GM12801 (cell line): ENCODE measurements around the gene PGBD5.

Experiments used
- TF ChIP-seq, protein P1 (sequence below): IDR thresholded peaks from one replicate; pipeline ENCODE4 v1.5.1; 2011; ENCODE audit warnings: control low read depth; ENCODE audit not compliant: insufficient read length; ENCODE audit errors: extremely low read depth

Gene PGBD5

DNA sequence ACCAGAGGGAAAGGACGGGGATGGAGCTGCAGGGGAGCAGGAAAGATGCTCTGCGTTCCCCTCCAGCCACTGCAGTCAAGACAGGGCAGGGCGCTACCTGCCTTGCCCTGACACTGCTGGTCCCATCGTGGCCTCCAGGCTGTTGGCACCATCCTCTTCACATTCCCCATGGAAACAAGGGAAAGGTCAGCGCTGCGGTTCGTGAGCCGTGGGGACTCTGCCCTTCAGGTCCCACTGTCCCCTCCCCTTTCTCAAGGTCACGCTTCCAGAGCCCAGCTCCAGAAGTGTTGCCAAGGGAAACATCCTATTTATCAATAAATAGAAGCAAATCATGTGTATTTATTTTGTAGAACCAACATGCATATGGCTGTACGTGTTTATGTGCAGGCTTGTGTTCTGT lies 56.0 kb downstream of the PGBD5 start:
- TF ChIP-seq, protein P1, sequence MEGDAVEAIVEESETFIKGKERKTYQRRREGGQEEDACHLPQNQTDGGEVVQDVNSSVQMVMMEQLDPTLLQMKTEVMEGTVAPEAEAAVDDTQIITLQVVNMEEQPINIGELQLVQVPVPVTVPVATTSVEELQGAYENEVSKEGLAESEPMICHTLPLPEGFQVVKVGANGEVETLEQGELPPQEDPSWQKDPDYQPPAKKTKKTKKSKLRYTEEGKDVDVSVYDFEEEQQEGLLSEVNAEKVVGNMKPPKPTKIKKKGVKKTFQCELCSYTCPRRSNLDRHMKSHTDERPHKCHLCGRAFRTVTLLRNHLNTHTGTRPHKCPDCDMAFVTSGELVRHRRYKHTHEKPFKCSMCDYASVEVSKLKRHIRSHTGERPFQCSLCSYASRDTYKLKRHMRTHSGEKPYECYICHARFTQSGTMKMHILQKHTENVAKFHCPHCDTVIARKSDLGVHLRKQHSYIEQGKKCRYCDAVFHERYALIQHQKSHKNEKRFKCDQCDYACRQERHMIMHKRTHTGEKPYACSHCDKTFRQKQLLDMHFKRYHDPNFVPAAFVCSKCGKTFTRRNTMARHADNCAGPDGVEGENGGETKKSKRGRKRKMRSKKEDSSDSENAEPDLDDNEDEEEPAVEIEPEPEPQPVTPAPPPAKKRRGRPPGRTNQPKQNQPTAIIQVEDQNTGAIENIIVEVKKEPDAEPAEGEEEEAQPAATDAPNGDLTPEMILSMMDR, result no peak

DNA sequence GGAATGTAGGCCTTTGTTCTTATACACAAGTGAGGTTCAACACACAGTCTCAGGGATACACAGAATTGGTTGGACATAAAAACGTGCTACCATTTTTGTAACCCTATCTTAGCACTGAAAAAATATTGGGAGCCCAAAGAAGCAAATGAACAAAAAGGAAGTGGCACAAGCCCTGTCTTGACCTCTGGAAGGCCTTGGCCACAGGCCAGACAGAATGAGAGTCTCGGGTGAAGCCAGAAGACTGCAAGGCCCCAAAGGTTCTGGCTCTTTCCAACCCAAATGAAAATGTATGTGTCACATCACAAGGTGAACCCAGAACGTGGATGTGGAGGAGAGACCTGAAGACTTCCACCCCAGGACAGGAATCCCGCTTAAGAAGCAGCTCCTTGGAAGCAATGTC lies 57.3 kb downstream of the PGBD5 start:
- TF ChIP-seq, protein P1, result no peak

DNA sequence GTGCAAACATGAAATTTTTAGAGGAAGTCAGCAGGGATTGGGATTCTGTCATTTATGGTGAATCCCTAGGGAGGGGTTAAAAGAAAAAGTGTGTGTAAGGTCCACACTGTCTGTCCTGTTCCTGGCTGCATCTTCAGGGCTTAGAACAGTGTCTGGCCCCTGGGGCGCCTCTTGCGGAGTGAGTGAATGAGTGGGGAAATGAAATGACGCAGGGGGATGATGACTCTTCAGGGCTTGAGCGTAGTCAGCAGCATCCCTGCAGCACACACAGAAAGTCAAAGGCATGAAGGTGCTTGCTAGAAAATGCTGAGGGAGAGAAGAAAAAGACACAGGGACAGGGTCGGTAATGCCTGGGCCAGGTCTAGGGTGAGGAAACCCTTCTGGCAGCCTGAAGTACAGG lies 57.8 kb downstream of the PGBD5 start:
- TF ChIP-seq, protein P1, result no peak

DNA sequence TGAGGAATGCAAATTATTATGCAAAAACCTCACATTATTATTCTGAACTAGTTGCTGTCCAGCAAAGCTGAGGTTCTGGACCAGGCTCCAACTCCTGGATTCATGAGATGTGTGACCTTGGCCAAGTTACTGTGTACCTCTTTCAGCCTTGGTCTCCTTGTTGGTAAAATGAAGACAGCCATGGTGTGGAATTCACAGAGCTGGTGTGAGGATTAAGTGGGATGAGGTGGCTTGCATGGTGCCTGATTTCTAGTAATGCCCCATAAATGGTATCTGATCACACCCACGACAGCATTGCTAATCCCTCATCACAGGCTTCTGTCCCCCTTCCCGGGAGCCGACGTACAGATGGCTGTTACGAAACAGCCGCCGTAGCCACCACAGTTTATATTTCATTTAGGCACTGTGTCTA lies 59.6 kb downstream of the PGBD5 start:
- TF ChIP-seq, protein P1, result no peak

DNA sequence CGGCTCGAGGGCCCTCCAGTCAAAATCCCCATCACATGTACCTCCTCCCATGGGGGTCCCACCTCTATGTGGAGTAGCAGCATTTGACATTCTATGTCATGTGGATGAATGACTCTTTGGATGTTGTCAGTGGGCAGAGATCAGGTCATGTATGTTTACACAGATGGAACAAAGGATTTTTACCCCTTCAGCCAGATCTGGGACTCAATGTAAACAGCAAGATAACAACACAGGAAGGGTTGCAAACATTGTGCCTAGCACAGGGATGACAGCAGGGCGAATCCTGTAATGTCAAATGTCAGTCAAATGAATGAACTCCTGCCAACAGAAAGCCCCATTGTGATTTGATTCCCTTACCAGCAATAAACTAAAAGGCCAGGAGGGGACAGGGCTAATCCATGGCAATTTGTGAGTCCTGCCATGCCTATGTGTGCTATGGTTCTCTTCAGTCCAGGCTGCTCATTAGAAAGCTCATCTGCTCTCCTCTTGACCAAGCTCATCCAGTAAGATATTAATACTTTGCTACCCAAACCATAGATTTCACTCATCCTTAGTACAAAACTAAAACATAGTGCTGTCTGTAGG lies 60.3 kb downstream of the PGBD5 start:
- TF ChIP-seq, protein P1, result no peak

DNA sequence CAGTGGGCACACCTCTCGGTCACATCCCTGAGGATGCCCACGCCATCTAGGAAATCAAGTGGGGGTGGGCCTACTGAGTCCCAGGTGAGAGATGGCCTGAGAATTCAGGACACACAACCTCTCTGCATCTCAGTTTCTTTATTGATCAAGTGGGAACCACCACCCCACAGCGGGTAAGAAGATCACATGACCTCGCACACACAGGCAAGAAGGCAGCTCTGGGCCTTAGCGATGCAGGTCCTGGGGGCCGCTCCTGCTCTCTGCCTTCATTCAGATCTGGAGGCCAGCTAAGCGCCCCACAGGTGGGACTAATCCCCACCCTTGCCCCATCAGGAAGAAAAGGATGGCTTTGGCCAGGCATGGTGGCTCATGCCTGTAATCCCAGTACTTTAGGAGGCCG lies 63.2 kb downstream of the PGBD5 start:
- TF ChIP-seq, protein P1, result no peak

DNA sequence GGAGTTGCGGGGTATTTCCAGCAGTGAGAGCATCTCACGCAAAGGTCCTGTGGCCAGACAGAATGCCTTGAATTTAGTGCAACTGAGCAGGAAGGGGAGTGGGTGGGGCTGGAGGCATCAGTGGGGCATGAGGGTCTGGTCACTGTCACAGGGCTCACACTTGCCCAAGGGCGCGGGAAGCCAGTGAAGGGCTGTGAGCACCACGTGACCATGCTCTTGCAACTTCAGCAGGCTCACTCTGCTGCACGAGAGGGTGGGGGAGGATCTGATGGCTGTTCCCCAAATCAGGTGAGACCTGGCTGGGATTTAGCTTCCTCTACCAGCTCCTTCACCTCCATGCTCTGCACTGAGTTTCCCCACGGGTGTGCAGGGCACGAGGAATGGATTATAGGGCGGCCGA lies 64.2 kb downstream of the PGBD5 start:
- TF ChIP-seq, protein P1, result no peak
